ENCODE results near the gene EMC7. TPM values are rescaled to one million over a fixed set of nuclear protein-coding genes. Genes with fewer than 3 reads are reported as not detected.

Gene EMC7
- total RNA-seq, 1 experiment from 2014 or later, result 38.7 TPM

GRCh38 chr15:34059476-34059875, 42.2 kb downstream of the EMC7 start:
- no TSS peak for BruUV-seq (replicated peaks)
- Histone ChIP-seq H3K36me3 (ENCODE audit: control insufficient read depth in 1 of 2, insufficient read depth in 2 of 2, low read length in 2 of 2) (no peaks in the 10 kb centered on the region), H3K27ac (ENCODE audit: low read depth, low read length) (no peak overlapping the region), H3K4me2 (ENCODE audit: low read length) (no peak overlapping the region), H3K9me3 (ENCODE audit: control insufficient read depth in 1 of 2, insufficient read depth in 1 of 2, low read depth in 1 of 2, low read length in 2 of 2) (no peaks in the 10 kb centered on the region), H3K9me2 (ENCODE audit: insufficient read depth) (no peaks in the 10 kb centered on the region), H3K4me1 (ENCODE audit: control insufficient read depth in 1 of 2, insufficient read depth in 2 of 2, low read length in 2 of 2) (no peaks in the 10 kb centered on the region), H3K27me3 (ENCODE audit: insufficient read depth, low read length) (no peaks in the 10 kb centered on the region), H4K20me1 (ENCODE audit: insufficient read depth) (no peaks in the 10 kb centered on the region), H2AFZ (ENCODE audit: low read depth, low read length, poor library complexity, severe bottlenecking) (no peak overlapping the region), H3K4me3 (replicated peaks in 1 of 2; ENCODE audit: low read depth in 1 of 2, low read length in 2 of 2) (no peak overlapping the region), H3K9ac (ENCODE audit: low read length) (no peak overlapping the region), H3K79me2 (ENCODE audit: insufficient read depth, low read length) (no peaks in the 10 kb centered on the region)
- ChIA-PET CTCF (interaction anchor here (1.1 kb wide), 1 partner anchor 10 kb away, joined by 3 read pairs; no protein-coding TSS in a partner anchor), POLR2A (no interaction called here), RAD21 (ENCODE audit: low non-redundant PET in 1 of 2, low total read pairs in 2 of 2, uncharacterized antibody in 2 of 2, unreplicated experiment in 2 of 2) (no interaction called here)
- TF ChIP-seq RAD21 (IDR thresholded peaks at IDR 0.05; ENCODE audit: low read depth) (no peak), CEBPB (IDR thresholded peaks at IDR 0.05; ENCODE audit: low read depth) (no peak), SRF (IDR thresholded peaks at IDR 0.05; ENCODE audit: low read depth) (no peak), JUND (IDR thresholded peaks at IDR 0.05) (no peak), CTCF (IDR thresholded peaks at IDR 0.05 in 2 of 3, conservative IDR thresholded peaks at IDR 0.05 in 1 of 3; ENCODE audit: borderline replicate concordance in 1 of 3, insufficient read depth in 1 of 3, low read depth in 2 of 3, low read length in 2 of 3) (no peak), ATF3 (IDR thresholded peaks at IDR 0.05) (no peak), EGR1 (IDR thresholded peaks at IDR 0.05; ENCODE audit: low read depth) (no peak), MAX (IDR thresholded peaks at IDR 0.05) (no peak), ELF1 (IDR thresholded peaks at IDR 0.05; ENCODE audit: borderline replicate concordance, low read depth) (no peak)
- ATAC-seq (no peak), DNase-seq (ENCODE audit: low read depth, low spot score) (no peak)
- intact Hi-C loops (cut with micrococcal nuclease), result no loop called here

- no TSS peak for BruUV-seq (replicated peaks)
- no peak overlapping the region for H3K9ac ChIP-seq (ENCODE audit: low read length)
- RAD21 ChIA-PET (ENCODE audit: low non-redundant PET in 1 of 2, low total read pairs in 2 of 2, uncharacterized antibody in 2 of 2, unreplicated experiment in 2 of 2), result no interaction called here
- TF ChIP-seq SRF (IDR thresholded peaks at IDR 0.05; ENCODE audit: low read depth) (no peak), EZH2phosphoT487 (IDR thresholded peaks at IDR 0.05; ENCODE audit: borderline replicate concordance) (no peak), CBX3 (IDR thresholded peaks at IDR 0.05; ENCODE audit: low read depth) (no peak), JUND (IDR thresholded peaks at IDR 0.05) (no peak), EGR1 (IDR thresholded peaks at IDR 0.05; ENCODE audit: low read depth) (no peak), TCF7L2 (IDR thresholded peaks at IDR 0.05; ENCODE audit: borderline replicate concordance, extremely low read depth, insufficient read depth, insufficient read length) (no peak), EZH2 (IDR thresholded peaks at IDR 0.05) (no peak), RAD21 (IDR thresholded peaks at IDR 0.05; ENCODE audit: low read depth) (no peak), POLR2AphosphoS5 (IDR thresholded peaks at IDR 0.05; ENCODE audit: low read depth, low read length) (no peak), ZNF274 (IDR thresholded peaks at IDR 0.05; ENCODE audit: low read depth, low read length) (no peak), YY1 (IDR thresholded peaks at IDR 0.05; ENCODE audit: extremely low read depth, insufficient replicate concordance, low read depth, low read length) (no peak), SIN3A (IDR thresholded peaks at IDR 0.05; ENCODE audit: low read depth) (no peak), SP1 (IDR thresholded peaks at IDR 0.05; ENCODE audit: low read depth) (no peak), MAX (IDR thresholded peaks at IDR 0.05) (no peak), POLR2A (IDR thresholded peaks at IDR 0.05; ENCODE audit: borderline replicate concordance, extremely low read depth, insufficient read depth, insufficient read length) (no peak), ZFX (IDR thresholded peaks at IDR 0.05) (no peak), ELF1 (IDR thresholded peaks at IDR 0.05; ENCODE audit: borderline replicate concordance, low read depth) (no peak), CEBPB (IDR thresholded peaks at IDR 0.05; ENCODE audit: low read depth) (no peak)
Measured at GRCh38 chr15:34056911-34057310, 44.8 kb downstream of the EMC7 start.

More at GRCh38 chr15:34056911-34057310, 44.8 kb downstream of the EMC7 start:
- Histone ChIP-seq H4K20me1 (ENCODE audit: insufficient read depth) (no peaks in the 10 kb centered on the region), H2AFZ (ENCODE audit: low read depth, low read length, poor library complexity, severe bottlenecking) (no peak overlapping the region), H3K4me3 (replicated peaks in 1 of 2; ENCODE audit: low read depth in 1 of 2, low read length in 2 of 2) (no peak overlapping the region), H3K4me1 (ENCODE audit: control insufficient read depth in 1 of 2, insufficient read depth in 2 of 2, low read length in 2 of 2) (no peaks in the 10 kb centered on the region), H3K27me3 (ENCODE audit: insufficient read depth, low read length) (no peaks in the 10 kb centered on the region), H3K9me2 (ENCODE audit: insufficient read depth) (no peaks in the 10 kb centered on the region), H3K36me3 (ENCODE audit: control insufficient read depth in 1 of 2, insufficient read depth in 2 of 2, low read length in 2 of 2) (no peaks in the 10 kb centered on the region), H3K4me2 (ENCODE audit: low read length) (no peak overlapping the region), H3K9me3 (ENCODE audit: control insufficient read depth in 1 of 2, insufficient read depth in 1 of 2, low read depth in 1 of 2, low read length in 2 of 2) (no peaks in the 10 kb centered on the region), H3K27ac (ENCODE audit: low read depth, low read length) (no peak overlapping the region), H3K79me2 (ENCODE audit: insufficient read depth, low read length) (no peaks in the 10 kb centered on the region)
- intact Hi-C loops (cut with micrococcal nuclease), result no loop called here
- DNase-seq (ENCODE audit: low read depth, low spot score), result no peak
- no peak for ATAC-seq
- ChIA-PET CTCF (no interaction called here), POLR2A (no interaction called here)
